Ectodermal cell (in vitro differentiated cells): Measurements from ENCODE around the gene CNDP2.
"Not testable (repeated sequence)": the region's sequence is repeated elsewhere in the genome, so short reads cannot be mapped to it uniquely, and the experiment has no call there.

ENCODE experiments used
- H3K27ac ChIP-seq: 2 replicates; pipeline ENCODE4 v1.7.0; 2013; ENCODE audit warnings: mild to moderate bottlenecking, low read depth, low read length; ENCODE audit not compliant: insufficient read depth, poor library complexity, severe bottlenecking
- H3K27me3 ChIP-seq: 2 replicates; pipeline ENCODE4 v1.7.0; 2013; ENCODE audit warnings: mild to moderate bottlenecking, low read length; ENCODE audit not compliant: insufficient read depth, control insufficient read depth, poor library complexity, severe bottlenecking
- H3K36me3 ChIP-seq: one replicate; pipeline ENCODE4 v1.7.0; 2013; ENCODE audit warnings: low read length; ENCODE audit not compliant: control insufficient read depth, insufficient read depth
- H3K4me1 ChIP-seq: one replicate; pipeline ENCODE4 v1.7.0; 2013; ENCODE audit warnings: low read length; ENCODE audit not compliant: control insufficient read depth, insufficient read depth
- H3K4me3 ChIP-seq: 2 replicates; pipeline ENCODE4 v1.7.0; 2013; ENCODE audit warnings: low read depth, low read length, control low read depth; ENCODE audit not compliant: insufficient read depth
- H3K9me3 ChIP-seq: 2 replicates; pipeline ENCODE4 v1.7.0; 2013; ENCODE audit warnings: mild to moderate bottlenecking, low read length, moderate library complexity; ENCODE audit not compliant: control insufficient read depth
- WGBS, 2 experiments: methylation state at CpG; one replicate each; pipeline ENCODE4 v1.1.7; 2013; ENCODE audit warnings: missing lambda C conversion rate in 2 of 2; 5-methylcytosine and 5-hydroxymethylcytosine counted together

CNDP2 gene

GRCh38 chr18:74499633-74500032, 3.5 kb downstream of the CNDP2 start:
- WGBS, 2 experiments, result 82 to 83% methylated on average over 9 of the region's 9 CpGs
- H3K27me3 ChIP-seq, result no peaks in the 10 kb centered on the region

GRCh38 chr18:74500372-74500771, 4.2 kb downstream of the CNDP2 start:
- Histone ChIP-seq H3K4me1 (no peaks in the 10 kb centered on the region), H3K4me3 (no peak overlapping the region), H3K36me3 (peaks cover 17% of the 10 kb centered on the region), H3K27ac (no peak overlapping the region), H3K27me3 (no peaks in the 10 kb centered on the region), H3K9me3 (no peaks in the 10 kb centered on the region)
- WGBS, 2 experiments, result 88 to 95% methylated on average over 3 to 5 of the region's 6 CpGs

More at GRCh38 chr18:74499633-74500032, 3.5 kb downstream of the CNDP2 start:
- Histone ChIP-seq H3K36me3 (peaks cover 17% of the 10 kb centered on the region), H3K4me1 (no peaks in the 10 kb centered on the region), H3K4me3 (no peak overlapping the region), H3K9me3 (no peaks in the 10 kb centered on the region), H3K27ac (no peak overlapping the region)

- H3K36me3 ChIP-seq, result peaks cover 17% of the 10 kb centered on the region
- not testable (repeated sequence) for H3K27ac ChIP-seq, H3K4me1 ChIP-seq, H3K27me3 ChIP-seq, H3K4me3 ChIP-seq, H3K9me3 ChIP-seq
- 91 to 95% methylated on average over 8 of the region's 8 CpGs for WGBS, 2 experiments
Measured at GRCh38 chr18:74500774-74501173, 4.6 kb downstream of the CNDP2 start.

GRCh38 chr18:74501386-74501785, 5.2 kb downstream of the CNDP2 start:
- Histone ChIP-seq H3K36me3 (peaks cover 19% of the 10 kb centered on the region), H3K27me3 (no peaks in the 10 kb centered on the region), H3K4me3 (no peak overlapping the region), H3K27ac (no peak overlapping the region), H3K4me1 (no peaks in the 10 kb centered on the region), H3K9me3 (no peaks in the 10 kb centered on the region)
- 66 to 82% methylated on average over 3 to 4 of the region's 4 CpGs for WGBS, 2 experiments

- Histone ChIP-seq H3K36me3 (peaks cover 29% of the 10 kb centered on the region), H3K27me3 (no peaks in the 10 kb centered on the region), H3K9me3 (no peaks in the 10 kb centered on the region), H3K4me1 (no peaks in the 10 kb centered on the region), H3K27ac (no peak overlapping the region), H3K4me3 (no peak overlapping the region)
- WGBS, 2 experiments, result 93 to 96% methylated on average over 3 of the region's 4 CpGs
Measured at GRCh38 chr18:74503137-74503536, 7.0 kb downstream of the CNDP2 start.

- Histone ChIP-seq H3K27ac (no peak overlapping the region), H3K9me3 (no peaks in the 10 kb centered on the region), H3K4me1 (no peaks in the 10 kb centered on the region), H3K4me3 (no peak overlapping the region), H3K36me3 (peaks cover 36% of the 10 kb centered on the region), H3K27me3 (no peaks in the 10 kb centered on the region)
- WGBS, 2 experiments, result 93 to 95% methylated on average over 15 of the region's 16 CpGs
Measured at GRCh38 chr18:74505776-74506175, 9.6 kb downstream of the CNDP2 start.

GRCh38 chr18:74506448-74507084, 10.4 kb downstream of the CNDP2 start:
- no peak overlapping the region for H3K4me3 ChIP-seq
- no peak overlapping the region for H3K27ac ChIP-seq
- no peaks in the 10 kb centered on the region for H3K9me3 ChIP-seq
- no peaks in the 10 kb centered on the region for H3K27me3 ChIP-seq
- no peaks in the 10 kb centered on the region for H3K4me1 ChIP-seq
- 85 to 88% methylated on average over 11 of the region's 11 CpGs for WGBS, 2 experiments
- H3K36me3 ChIP-seq, result peaks cover 35% of the 10 kb centered on the region

GRCh38 chr18:74507097-74507881, 11.1 kb downstream of the CNDP2 start:
- H3K4me1 ChIP-seq, result no peaks in the 10 kb centered on the region
- no peak overlapping the region for H3K27ac ChIP-seq
- 93 to 94% methylated on average over 23 of the region's 23 CpGs for WGBS, 2 experiments
- no peaks in the 10 kb centered on the region for H3K27me3 ChIP-seq
- no peak overlapping the region for H3K4me3 ChIP-seq
- peaks cover 36% of the 10 kb centered on the region for H3K36me3 ChIP-seq
- H3K9me3 ChIP-seq, result no peaks in the 10 kb centered on the region

- H3K36me3 ChIP-seq, result peaks cover 38% of the 10 kb centered on the region
- no peaks in the 10 kb centered on the region for H3K27me3 ChIP-seq
- 92 to 95% methylated on average over 14 of the region's 14 CpGs for WGBS, 2 experiments
- no peak overlapping the region for H3K4me3 ChIP-seq
- no peaks in the 10 kb centered on the region for H3K9me3 ChIP-seq
- H3K4me1 ChIP-seq, result no peaks in the 10 kb centered on the region
- H3K27ac ChIP-seq, result no peak overlapping the region
Measured at GRCh38 chr18:74507927-74508326, 11.8 kb downstream of the CNDP2 start.

GRCh38 chr18:74508366-74508765, 12.2 kb downstream of the CNDP2 start:
- Histone ChIP-seq H3K9me3 (no peaks in the 10 kb centered on the region), H3K4me3 (no peak overlapping the region), H3K27ac (no peak overlapping the region), H3K27me3 (no peaks in the 10 kb centered on the region), H3K4me1 (no peaks in the 10 kb centered on the region), H3K36me3 (peaks cover 37% of the 10 kb centered on the region)
- 88 to 94% methylated on average over 9 of the region's 9 CpGs for WGBS, 2 experiments
